Pancreas (tissue), 10 donors: ENCODE data around the gene MYMX. TPM values are rescaled to one million over a fixed set of nuclear protein-coding genes. Genes with fewer than 3 reads are reported as not detected.

Experiments
- ATAC-seq, 4 donors: fragments of 200-7000 bp; cut with Tn5 transposase; one replicate each; pipeline versions ENCODE4 v1.8.0 to v1.9.1; 2020; ENCODE audit warnings: mild to moderate bottlenecking in 4 of 4, moderate library complexity in 4 of 4
- DNase-seq, 6 donors: peaks; one replicate each; pipeline ENCODE4 v3.0.0-alpha.2; 2020
- FAIRE-seq: peaks from 2 replicates; lab custom pipeline; 2012; peaks lifted over from hg19 to GRCh38; lab: Jason Lieb, UNC
- H3K27ac ChIP-seq, 4 donors: fragments of 200-600 bp; sonication (generic); 1 replicate in 3 of 4; 2 replicates in 1 of 4; pipeline versions ENCODE4 v1.5.0 to v1.8.0; 2020
- H3K27me3 ChIP-seq, 4 donors: fragments of 200-600 bp; one replicate each; pipeline ENCODE4 v1.8.0; 2021
- H3K36me3 ChIP-seq, 3 donors: fragments of 200-600 bp; sonication (generic) in 1 of 3; one replicate each; pipeline versions ENCODE4 v1.5.0 to v1.8.0; 2020 to 2021
- H3K4me1 ChIP-seq, 3 donors: fragments of 200-600 bp; one replicate each; pipeline ENCODE4 v1.8.0; 2021
- H3K4me3 ChIP-seq, 4 donors: fragments of 200-600 bp; sonication (generic) in 2 of 4; one replicate each; pipeline versions ENCODE4 v1.5.0 to v1.8.0; 2020 to 2021
- H3K9me3 ChIP-seq, 4 donors: fragments of 200-600 bp; one replicate each; pipeline ENCODE4 v1.8.0; 2021
- CTCF ChIP-seq, 4 donors: fragments of 200-600 bp; sonication (generic) in 3 of 4; IDR thresholded peaks; one replicate each; pipeline versions ENCODE4 v1.5.0 to v1.8.0; 2021; ENCODE audit warnings: antibody characterized with exemption in 4 of 4
- WGBS, 2 donors: extraction: QIAGEN DNeasy Blood & Tissue Kit; methylation state at CpG; one replicate each; pipeline ENCODE4 v1.1.7; 2013; 5-methylcytosine and 5-hydroxymethylcytosine counted together
- intact Hi-C, 3 donors: fragments of 100-400 bp; cut with DNase I; formaldehyde crosslinking; loops; one replicate each; pipeline versions ENCODE4 v1.11.1 to v1.14.2; 2022
- polyA plus RNA-seq, 2 donors: library from polyadenylated mRNA; stranded (reverse); fragments of 200-250 nt; gene quantifications; one replicate each; pipeline ENCODE4 v1.2.3, GENCODE V29; 2013
- total RNA-seq, 6 donors: library from RNA; stranded (reverse); fragmentation: NEBNext Ultra II Directional in 4 of 6; extraction: Animal tissue kit (Norgen Biotek cat#: 25700) in 4 of 6; gene quantifications; one replicate each; pipeline versions ENCODE4 v1.2.1 to v1.2.4, GENCODE V29; 2021 to 2023
- donor health status: healthy with polysubstance abuse.
- donor health status: DM: no; HTN: no; CAD: no; lungs with moderate emphysema.
- donor health status: DM: no; HTN: no; CAD: no.
- donor health status: control.
- donor health status: control.
- donor health status: Bipolar disorder and iron deficiency.
- donor health status: DM: yes; HTN: yes; CAD: no.
- donor health status: DM: no; HTN: no; CAD: no.
- donor health status: DM: no; HTN: no; CAD: no.
- donor health status: DM: yes; HTN: yes; CAD: no.

MYMX gene
- total and polyA plus RNA-seq, 8 donors, result 0.34 to 4.3 (median 1.7) TPM

GRCh38 chr6:44227148-44227793, 10.5 kb downstream of the MYMX start:
- 73 to 76% methylated on average over 7 of the region's 7 CpGs for WGBS, 2 donors
- no peaks in the 10 kb centered on the region for H3K27me3 ChIP-seq
- no peak overlapping the region for H3K27ac ChIP-seq
- FAIRE-seq (no peak), DNase-seq (no peak), ATAC-seq (peak in 1 of 4 donors; percentile 1)
- no peak overlapping the region for H3K4me3 ChIP-seq
- H3K36me3 ChIP-seq, result peaks cover 0 to 26% (median 3%) of the 10 kb centered on the region in 3 donors
- peaks cover 20 to 33% (median 31%) of the 10 kb centered on the region in 3 donors for H3K4me1 ChIP-seq
- TF ChIP-seq CTCF (IDR thresholded peaks at IDR 0.05), result no peak
- intact Hi-C loops, result no loop called here
- H3K9me3 ChIP-seq, result no peaks in the 10 kb centered on the region

- intact Hi-C loops, result no loop called here
- Histone ChIP-seq H3K36me3 (peaks cover 0 to 34% (median 5%) of the 10 kb centered on the region in 3 donors), H3K4me3 (no peak overlapping the region), H3K27me3 (no peaks in the 10 kb centered on the region), H3K4me1 (peaks cover 20 to 33% (median 23%) of the 10 kb centered on the region in 3 donors), H3K27ac (no peak overlapping the region), H3K9me3 (no peaks in the 10 kb centered on the region)
- FAIRE-seq (no peak), ATAC-seq (no peak), DNase-seq (no peak)
- TF ChIP-seq CTCF (IDR thresholded peaks at IDR 0.05), result no peak
- WGBS, 2 donors, result 85 to 91% methylated on average over 6 of the region's 6 CpGs
Observed at GRCh38 chr6:44228031-44228430, 11.3 kb downstream of the MYMX start.

GRCh38 chr6:44228433-44228832, 11.7 kb downstream of the MYMX start:
- intact Hi-C loops, result no loop called here
- peaks cover 20 to 33% (median 25%) of the 10 kb centered on the region in 3 donors for H3K4me1 ChIP-seq
- no peak for FAIRE-seq

GRCh38 chr6:44228836-44229235, 12.1 kb downstream of the MYMX start:
- no peak overlapping the region for H3K4me3 ChIP-seq
- no peaks in the 10 kb centered on the region for H3K27me3 ChIP-seq
- H3K27ac ChIP-seq, result no peak overlapping the region
- H3K9me3 ChIP-seq, result no peaks in the 10 kb centered on the region
- TF ChIP-seq CTCF (IDR thresholded peaks at IDR 0.05), result no peak
- DNase-seq (no peak), ATAC-seq (no peak), FAIRE-seq (no peak)
- WGBS, 2 donors, result 65 to 74% methylated on average over 5 of the region's 5 CpGs
- H3K4me1 ChIP-seq, result peaks cover 20 to 32% (median 29%) of the 10 kb centered on the region in 3 donors
- peaks cover 0 to 36% (median 5%) of the 10 kb centered on the region in 3 donors for H3K36me3 ChIP-seq
- intact Hi-C loops, result no loop called here

More at GRCh38 chr6:44228433-44228832, 11.7 kb downstream of the MYMX start:
- ATAC-seq (no peak), DNase-seq (no peak)
- no peak overlapping the region for H3K27ac ChIP-seq
- H3K9me3 ChIP-seq, result no peaks in the 10 kb centered on the region
- WGBS, 2 donors, result 80 to 83% methylated on average over 7 of the region's 7 CpGs
- no peak overlapping the region for H3K4me3 ChIP-seq
- peaks cover 0 to 36% (median 5%) of the 10 kb centered on the region in 3 donors for H3K36me3 ChIP-seq
- no peak for TF ChIP-seq CTCF (IDR thresholded peaks at IDR 0.05)
- no peaks in the 10 kb centered on the region for H3K27me3 ChIP-seq
